Loucy (cell line): ENCODE measurements around the gene NUP214.

Experiments
- H2AFZ ChIP-seq: fragments of 200-600 bp; sonication (generic); 2 replicates; pipeline ENCODE4 v1.6.0; 2016; ENCODE audit warnings: antibody characterized with exemption, mild to moderate bottlenecking, low read length, moderate library complexity
- H3F3A ChIP-seq: fragments of 200-600 bp; 2 replicates; pipeline ENCODE4 v1.6.0; 2016; ENCODE audit warnings: antibody characterized with exemption, low read depth, mild to moderate bottlenecking
- H3K27me3 ChIP-seq: fragments of 200-600 bp; sonication (generic); 2 replicates; pipeline ENCODE4 v1.6.1; 2014; ENCODE audit warnings: low read length, mild to moderate bottlenecking; ENCODE audit not compliant: insufficient read depth, poor library complexity, severe bottlenecking
- H3K36me3 ChIP-seq: fragments of 200-600 bp; sonication (generic); 2 replicates; pipeline ENCODE4 v1.6.1; 2016; ENCODE audit warnings: low read length; ENCODE audit not compliant: insufficient read depth
- H3K4me1 ChIP-seq: fragments of 200-600 bp; sonication (generic); 2 replicates; pipeline ENCODE4 v1.5.1; 2014; ENCODE audit warnings: low read length, mild to moderate bottlenecking; ENCODE audit not compliant: insufficient read depth, poor library complexity, severe bottlenecking
- H3K4me2 ChIP-seq: fragments of 200-600 bp; sonication (generic); 2 replicates; pipeline ENCODE4 v1.6.0; 2014; ENCODE audit warnings: antibody characterized with exemption, low read length, low read depth, mild to moderate bottlenecking; ENCODE audit not compliant: poor library complexity, severe bottlenecking
- H3K4me3 ChIP-seq: fragments of 200-600 bp; sonication (generic); 2 replicates; pipeline ENCODE4 v1.5.1; 2014; ENCODE audit warnings: low read length, mild to moderate bottlenecking, mixed read lengths; ENCODE audit not compliant: poor library complexity, severe bottlenecking
- H3K79me2 ChIP-seq: fragments of 200-600 bp; sonication (generic); 2 replicates; pipeline ENCODE4 v1.6.1; 2014; ENCODE audit warnings: low read length; ENCODE audit not compliant: insufficient read depth
- H3K9ac ChIP-seq: fragments of 200-600 bp; sonication (generic); 2 replicates; pipeline ENCODE4 v1.6.0; 2014; ENCODE audit warnings: mild to moderate bottlenecking, low read depth, low read length, moderate library complexity; ENCODE audit not compliant: poor library complexity, severe bottlenecking
- H3K9me2 ChIP-seq: fragments of 200-600 bp; sonication (generic); replicated peaks from 2 replicates; pipeline ENCODE4 v1.6.1; 2016; ENCODE audit warnings: low read depth, low read length, mixed read lengths
- H3K9me3 ChIP-seq: fragments of 200-600 bp; sonication (generic); 2 replicates; pipeline ENCODE4 v1.6.1; 2014; ENCODE audit warnings: mild to moderate bottlenecking, antibody characterized with exemption, low read length, low read depth; ENCODE audit not compliant: insufficient read depth
- H4K20me1 ChIP-seq: fragments of 200-600 bp; sonication (generic); 2 replicates; pipeline ENCODE4 v1.6.0; 2014; ENCODE audit warnings: antibody characterized with exemption, low read length, mild to moderate bottlenecking; ENCODE audit not compliant: insufficient read depth, poor library complexity, severe bottlenecking
- CTCF ChIP-seq: fragments of 200-600 bp; sonication (generic); conservative IDR thresholded peaks from 2 replicates; pipeline ENCODE4 v1.5.1; 2014; ENCODE audit warnings: mild to moderate bottlenecking, antibody characterized with exemption, low read length
- EZH2phosphoT487 ChIP-seq: fragments of 200-600 bp; IDR thresholded peaks from 2 replicates; pipeline ENCODE4 v1.6.1; 2018; ENCODE audit warnings: antibody characterized with exemption, mild to moderate bottlenecking, moderate library complexity, borderline replicate concordance

NUP214 gene

GRCh38 chr9:131125038-131125287, 423 bp upstream of the NUP214 start:
- H3F3A ChIP-seq = no peaks in the 10 kb centered on the region
- H3K4me1 ChIP-seq = peaks cover 9% of the 10 kb centered on the region
- H3K4me3 ChIP-seq = peak overlapping the region; percentile 97
- H3K36me3 ChIP-seq = peaks cover 13% of the 10 kb centered on the region; the same call in 1 of the 2 replicates
- TF ChIP-seq CTCF = no peak
- no peak for TF ChIP-seq EZH2phosphoT487
- H4K20me1 ChIP-seq = peaks cover 10% of the 10 kb centered on the region
- no peaks in the 10 kb centered on the region for H3K9me3 ChIP-seq
- H3K9ac ChIP-seq = peak overlapping the region; percentile 99
- peak overlapping the region; percentile 90 for H2AFZ ChIP-seq
- peak overlapping the region; percentile 73 for H3K4me2 ChIP-seq
- peaks cover 46% of the 10 kb centered on the region for H3K79me2 ChIP-seq
- no peaks in the 10 kb centered on the region for H3K27me3 ChIP-seq
- no peaks in the 10 kb centered on the region for H3K9me2 ChIP-seq

- Histone ChIP-seq H3K9me3 (no peaks in the 10 kb centered on the region), H2AFZ (no peak overlapping the region), H3K9me2 (no peaks in the 10 kb centered on the region), H3F3A (no peaks in the 10 kb centered on the region), H3K36me3 (peaks cover 13% of the 10 kb centered on the region; the same call in 1 of the 2 replicates), H3K4me1 (peaks cover 9% of the 10 kb centered on the region), H3K9ac (peak overlapping the region; percentile 99), H3K79me2 (peaks cover 49% of the 10 kb centered on the region), H4K20me1 (peaks cover 10% of the 10 kb centered on the region), H3K4me3 (peak overlapping the region; percentile 97), H3K4me2 (peak overlapping the region; percentile 83), H3K27me3 (no peaks in the 10 kb centered on the region)
- TF ChIP-seq EZH2phosphoT487 (no peak), CTCF (no peak)
These were observed 657 bp downstream of the NUP214 start for GRCh38 chr9:131126059-131126426.

- TF ChIP-seq CTCF (no peak), EZH2phosphoT487 (no peak)
- peaks cover 9% of the 10 kb centered on the region for H3K4me1 ChIP-seq
- no peaks in the 10 kb centered on the region for H3K9me2 ChIP-seq
- no peak overlapping the region for H3K9ac ChIP-seq
- H3F3A ChIP-seq = no peaks in the 10 kb centered on the region
- H3K36me3 ChIP-seq = peaks cover 31% of the 10 kb centered on the region; the same call in 1 of the 2 replicates
- no peaks in the 10 kb centered on the region for H3K9me3 ChIP-seq
- no peak overlapping the region for H2AFZ ChIP-seq
- H3K4me2 ChIP-seq = peak overlapping the region; percentile 37
- H3K27me3 ChIP-seq = no peaks in the 10 kb centered on the region
- no peak overlapping the region for H3K4me3 ChIP-seq
- H3K79me2 ChIP-seq = peaks cover 49% of the 10 kb centered on the region
- peaks cover 10% of the 10 kb centered on the region for H4K20me1 ChIP-seq
These were observed 3.8 kb downstream of the NUP214 start for GRCh38 chr9:131129183-131129582.
